ENCODE data around the gene VPS13C.

The VPS13C gene

GRCh38 chr15:61820951-61821350 lies 239.3 kb downstream of the VPS13C start:
- Histone ChIP-seq H3K4me1 (ENCODE audit: insufficient read depth, low read length) (no peaks in the 10 kb centered on the region), H3K36me3 (ENCODE audit: insufficient read depth, low read length) (no peaks in the 10 kb centered on the region), H2AFZ (ENCODE audit: low read depth, low read length) (no peak overlapping the region), H3K27me3 (ENCODE audit: insufficient read depth, low read length) (no peaks in the 10 kb centered on the region), H3K4me3 (ENCODE audit: low read length) (no peak overlapping the region), H3K9me3 (ENCODE audit: low read length) (no peaks in the 10 kb centered on the region)

- no peaks in the 10 kb centered on the region for H3K36me3 ChIP-seq (ENCODE audit: insufficient read depth, low read length)
- H3K4me1 ChIP-seq (ENCODE audit: insufficient read depth, low read length), result no peaks in the 10 kb centered on the region
- H3K27me3 ChIP-seq (ENCODE audit: insufficient read depth, low read length), result no peaks in the 10 kb centered on the region
- H3K9me3 ChIP-seq (ENCODE audit: low read length), result no peaks in the 10 kb centered on the region
- no peak overlapping the region for H2AFZ ChIP-seq (ENCODE audit: low read depth, low read length)
- H3K4me3 ChIP-seq (ENCODE audit: low read length), result no peak overlapping the region
Observed at GRCh38 chr15:61820212-61820611, 240.0 kb downstream of the VPS13C start.

GRCh38 chr15:61819386-61819785 lies 240.9 kb downstream of the VPS13C start:
- H3K4me1 ChIP-seq (ENCODE audit: insufficient read depth, low read length), result no peaks in the 10 kb centered on the region
- H3K4me3 ChIP-seq (ENCODE audit: low read length), result no peak overlapping the region
- H2AFZ ChIP-seq (ENCODE audit: low read depth, low read length), result no peak overlapping the region
- no peaks in the 10 kb centered on the region for H3K36me3 ChIP-seq (ENCODE audit: insufficient read depth, low read length)
- no peaks in the 10 kb centered on the region for H3K27me3 ChIP-seq (ENCODE audit: insufficient read depth, low read length)
- H3K9me3 ChIP-seq (ENCODE audit: low read length), result no peaks in the 10 kb centered on the region

GRCh38 chr15:61818801-61819200 lies 241.4 kb downstream of the VPS13C start:
- no peaks in the 10 kb centered on the region for H3K4me1 ChIP-seq (ENCODE audit: insufficient read depth, low read length)
- H2AFZ ChIP-seq (ENCODE audit: low read depth, low read length), result no peak overlapping the region
- H3K9me3 ChIP-seq (ENCODE audit: low read length), result no peaks in the 10 kb centered on the region
- no peaks in the 10 kb centered on the region for H3K36me3 ChIP-seq (ENCODE audit: insufficient read depth, low read length)
- no peaks in the 10 kb centered on the region for H3K27me3 ChIP-seq (ENCODE audit: insufficient read depth, low read length)
- H3K4me3 ChIP-seq (ENCODE audit: low read length), result no peak overlapping the region

- Histone ChIP-seq H3K36me3 (ENCODE audit: insufficient read depth, low read length) (no peaks in the 10 kb centered on the region), H2AFZ (ENCODE audit: low read depth, low read length) (no peak overlapping the region), H3K4me3 (ENCODE audit: low read length) (no peak overlapping the region), H3K9me3 (ENCODE audit: low read length) (no peaks in the 10 kb centered on the region), H3K4me1 (ENCODE audit: insufficient read depth, low read length) (no peaks in the 10 kb centered on the region), H3K27me3 (ENCODE audit: insufficient read depth, low read length) (no peaks in the 10 kb centered on the region)
Observed at GRCh38 chr15:61816856-61817255, 243.4 kb downstream of the VPS13C start.

GRCh38 chr15:61815356-61816083 lies 244.7 kb downstream of the VPS13C start:
- Histone ChIP-seq H2AFZ (ENCODE audit: low read depth, low read length) (no peak overlapping the region), H3K27me3 (ENCODE audit: insufficient read depth, low read length) (no peaks in the 10 kb centered on the region), H3K4me3 (ENCODE audit: low read length) (no peak overlapping the region), H3K36me3 (ENCODE audit: insufficient read depth, low read length) (no peaks in the 10 kb centered on the region), H3K4me1 (ENCODE audit: insufficient read depth, low read length) (no peaks in the 10 kb centered on the region), H3K9me3 (ENCODE audit: low read length) (no peaks in the 10 kb centered on the region)

- H2AFZ ChIP-seq (ENCODE audit: low read depth, low read length), result no peak overlapping the region
- H3K27me3 ChIP-seq (ENCODE audit: insufficient read depth, low read length), result no peaks in the 10 kb centered on the region
Observed at GRCh38 chr15:61812476-61812875, 247.8 kb downstream of the VPS13C start.

GRCh38 chr15:61811952-61812351 lies 248.3 kb downstream of the VPS13C start:
- no peaks in the 10 kb centered on the region for H3K36me3 ChIP-seq (ENCODE audit: insufficient read depth, low read length)

More at GRCh38 chr15:61812476-61812875, 247.8 kb downstream of the VPS13C start:
- Histone ChIP-seq H3K9me3 (ENCODE audit: low read length) (no peaks in the 10 kb centered on the region), H3K36me3 (ENCODE audit: insufficient read depth, low read length) (no peaks in the 10 kb centered on the region), H3K4me1 (ENCODE audit: insufficient read depth, low read length) (no peaks in the 10 kb centered on the region), H3K4me3 (ENCODE audit: low read length) (no peak overlapping the region)

GRCh38 chr15:61809216-61809615 lies 251.0 kb downstream of the VPS13C start:
- no peak overlapping the region for H2AFZ ChIP-seq (ENCODE audit: low read depth, low read length)
- H3K4me3 ChIP-seq (ENCODE audit: low read length), result no peak overlapping the region
- H3K27me3 ChIP-seq (ENCODE audit: insufficient read depth, low read length), result no peaks in the 10 kb centered on the region
- H3K36me3 ChIP-seq (ENCODE audit: insufficient read depth, low read length), result no peaks in the 10 kb centered on the region
- H3K9me3 ChIP-seq (ENCODE audit: low read length), result no peaks in the 10 kb centered on the region
- H3K4me1 ChIP-seq (ENCODE audit: insufficient read depth, low read length), result no peaks in the 10 kb centered on the region

More at GRCh38 chr15:61811952-61812351, 248.3 kb downstream of the VPS13C start:
- no peak overlapping the region for H2AFZ ChIP-seq (ENCODE audit: low read depth, low read length)
- no peaks in the 10 kb centered on the region for H3K4me1 ChIP-seq (ENCODE audit: insufficient read depth, low read length)
- no peaks in the 10 kb centered on the region for H3K9me3 ChIP-seq (ENCODE audit: low read length)
- no peak overlapping the region for H3K4me3 ChIP-seq (ENCODE audit: low read length)
- no peaks in the 10 kb centered on the region for H3K27me3 ChIP-seq (ENCODE audit: insufficient read depth, low read length)

- Histone ChIP-seq H3K27me3 (ENCODE audit: insufficient read depth, low read length) (no peaks in the 10 kb centered on the region), H3K9me3 (ENCODE audit: low read length) (no peaks in the 10 kb centered on the region), H2AFZ (ENCODE audit: low read depth, low read length) (no peak overlapping the region), H3K4me3 (ENCODE audit: low read length) (no peak overlapping the region), H3K4me1 (ENCODE audit: insufficient read depth, low read length) (no peaks in the 10 kb centered on the region), H3K36me3 (ENCODE audit: insufficient read depth, low read length) (no peaks in the 10 kb centered on the region)
Observed at GRCh38 chr15:61807281-61807929, 252.8 kb downstream of the VPS13C start.

All from neuron (in vitro differentiated cells).